ENCODE measurements around the gene IL36B. TPM values are rescaled to one million over a fixed set of nuclear protein-coding genes. Genes with fewer than 3 reads are reported as not detected.

Gene IL36B
- polyA plus RNA-seq, 1 of the 3 experiments (the other 2 are of a cell fraction): not detected

DNA sequence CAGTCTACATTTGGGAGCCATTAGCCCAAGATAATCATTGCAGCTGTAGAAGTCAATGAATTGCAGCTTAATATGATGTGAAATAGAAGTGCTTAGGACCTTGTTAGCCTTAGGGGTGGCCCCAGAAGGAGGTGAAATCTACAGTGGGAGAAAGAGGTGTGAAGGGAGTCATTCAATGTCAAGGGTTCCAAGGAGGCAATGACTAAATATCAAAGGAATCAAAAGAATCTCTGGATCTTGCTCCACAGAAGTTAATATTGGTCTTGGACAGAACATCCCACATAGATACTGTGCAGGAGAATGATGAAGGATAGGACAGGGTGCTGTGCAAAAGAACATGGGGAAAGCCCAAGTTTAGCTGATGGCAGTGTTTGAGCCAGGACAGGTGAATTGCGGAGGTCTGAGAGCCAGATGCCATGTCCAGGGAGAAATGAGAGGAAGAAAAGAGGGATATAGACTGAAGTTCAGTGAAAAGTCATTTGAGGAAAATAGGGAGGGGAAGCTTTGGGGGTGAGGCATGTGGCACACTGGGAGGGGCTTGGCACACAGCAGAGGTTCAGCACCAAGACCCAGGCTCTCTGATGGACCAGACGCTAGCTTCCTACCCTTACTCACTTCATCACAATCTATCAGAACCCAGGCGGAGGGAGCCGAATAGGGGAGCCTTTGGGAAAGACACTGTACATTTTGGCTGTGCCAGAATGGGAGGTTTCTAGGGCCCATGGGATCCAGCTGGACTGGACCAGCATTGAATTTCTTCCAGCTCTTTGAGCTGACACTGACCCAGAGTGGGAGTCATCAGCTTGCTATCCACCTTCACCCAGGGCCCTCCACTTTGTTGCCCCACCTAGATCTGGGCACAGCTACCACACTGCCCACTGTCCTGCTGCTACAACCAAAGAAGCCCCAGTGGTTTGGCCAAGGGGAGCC lies 17.3 kb upstream of the IL36B start:
- POLR2A ChIA-PET: no interaction called here
- Histone ChIP-seq H3K9me3 (no peaks in the 10 kb centered on the region), H3F3A (replicated peaks; ENCODE audit: insufficient read depth) (no peaks in the 10 kb centered on the region), H3K36me3 (replicated peaks in 1 of 2; ENCODE audit: control insufficient read depth in 1 of 2, insufficient read depth in 2 of 2, low read length in 1 of 2) (no peaks in the 10 kb centered on the region), H3K4me2 (no peak overlapping the region), H3K4me3 (ENCODE audit: low read depth in 2 of 2, low read length in 1 of 2) (no peak overlapping the region), H3K9ac (no peak overlapping the region), H2AFZ (ENCODE audit: low read depth) (no peak overlapping the region), H3K27me3 (ENCODE audit: insufficient read depth) (no peaks in the 10 kb centered on the region; the same call in 1 of the 2 replicates), H4K20me1 (ENCODE audit: insufficient read depth) (no peaks in the 10 kb centered on the region), H3K4me1 (ENCODE audit: control insufficient read depth in 1 of 2, insufficient read depth in 2 of 2, low read depth in 1 of 2, low read length in 1 of 2) (no peaks in the 10 kb centered on the region), H3K9me2 (no peaks in the 10 kb centered on the region), H3K79me2 (ENCODE audit: insufficient read depth) (no peaks in the 10 kb centered on the region), H3K27ac (ENCODE audit: low read depth in 2 of 2, low read length in 1 of 2) (no peak overlapping the region)
- TF ChIP-seq GATA2 (CRISPR knock-in tag; IDR thresholded peaks at IDR 0.05) (no peak), ZBTB33 (IDR thresholded peaks at IDR 0.05; ENCODE audit: borderline replicate concordance, low read depth) (no peak), RXRA (IDR thresholded peaks at IDR 0.05; ENCODE audit: borderline replicate concordance, low read depth) (no peak), MAX (IDR thresholded peaks at IDR 0.05; ENCODE audit: low read depth) (no peak), ELF1 (IDR thresholded peaks at IDR 0.05) (no peak)
- WGBS (ENCODE audit: low lambda C conversion rate): 14% methylated on average over 3 of the region's 4 CpGs
- CTCF ChIA-PET: interaction anchor here (1.5 kb wide), 1 partner anchor 19 kb away, joined by 4 read pairs; no protein-coding TSS in a partner anchor
- DNase-seq: no peak

DNA sequence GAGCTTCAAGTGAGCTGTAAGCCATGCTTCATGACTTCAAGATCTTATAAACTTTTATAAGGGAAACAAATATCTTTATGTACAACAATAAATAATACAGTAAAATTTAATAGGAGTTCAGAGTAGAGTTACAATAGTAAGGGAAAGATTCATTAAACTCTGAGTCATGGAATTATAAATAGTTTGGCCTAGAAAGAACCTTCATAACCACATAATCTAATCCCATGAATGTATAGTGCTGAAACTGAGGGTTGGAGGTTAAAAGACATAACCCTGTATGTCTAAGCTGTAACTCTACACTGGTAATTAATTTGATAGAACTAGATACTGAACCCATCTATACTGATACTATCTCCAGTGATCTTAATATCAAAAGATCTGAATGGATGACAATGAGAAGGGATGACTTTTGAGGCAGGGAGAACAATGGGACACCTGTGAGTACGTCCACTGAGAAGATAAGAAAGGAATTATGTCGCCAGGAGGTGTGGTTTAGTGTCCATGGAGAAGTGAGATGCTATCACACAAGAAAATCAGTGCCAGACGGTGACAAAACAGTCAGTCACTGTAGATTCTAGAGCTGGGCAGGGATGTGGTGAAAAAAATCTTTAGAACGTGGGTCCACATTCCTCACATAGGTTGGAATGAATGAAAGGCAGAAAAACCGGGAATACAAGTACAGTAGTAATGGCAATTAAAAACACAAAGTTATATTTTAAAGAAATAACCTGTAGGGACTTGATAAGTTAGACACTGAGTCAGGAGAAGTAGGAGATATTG lies 16.2 kb upstream of the IL36B start:
- Histone ChIP-seq H3K27ac (ENCODE audit: low read depth in 2 of 2, low read length in 1 of 2) (no peak overlapping the region), H3K9me3 (no peaks in the 10 kb centered on the region), H3K4me1 (ENCODE audit: control insufficient read depth in 1 of 2, insufficient read depth in 2 of 2, low read depth in 1 of 2, low read length in 1 of 2) (no peaks in the 10 kb centered on the region), H3K4me2 (no peak overlapping the region), H3K27me3 (ENCODE audit: insufficient read depth) (no peaks in the 10 kb centered on the region; the same call in 1 of the 2 replicates), H3K9ac (no peak overlapping the region), H3K36me3 (replicated peaks in 1 of 2; ENCODE audit: control insufficient read depth in 1 of 2, insufficient read depth in 2 of 2, low read length in 1 of 2) (no peaks in the 10 kb centered on the region), H2AFZ (ENCODE audit: low read depth) (no peak overlapping the region), H3K4me3 (ENCODE audit: low read depth in 2 of 2, low read length in 1 of 2) (no peak overlapping the region), H3K9me2 (no peaks in the 10 kb centered on the region), H3F3A (replicated peaks; ENCODE audit: insufficient read depth) (no peaks in the 10 kb centered on the region), H3K79me2 (ENCODE audit: insufficient read depth) (no peaks in the 10 kb centered on the region), H4K20me1 (ENCODE audit: insufficient read depth) (no peaks in the 10 kb centered on the region)
- DNase-seq: no peak
- POLR2A ChIA-PET: no interaction called here
- CTCF ChIA-PET: interaction anchor here (0.9 to 1.5 kb wide), 2 partner anchors 11 to 18 kb away, joined by 3 to 4 read pairs; no protein-coding TSS in a partner anchor
- 6% methylated on average over 5 of the region's 5 CpGs for WGBS (ENCODE audit: low lambda C conversion rate)
- TF ChIP-seq MAX (IDR thresholded peaks at IDR 0.05; ENCODE audit: low read depth): no peak
- TF ChIP-seq SIN3A (IDR thresholded peaks at IDR 0.05; ENCODE audit: borderline replicate concordance, low read depth, low read length): no peak
- TF ChIP-seq FOXJ3 (CRISPR knock-in tag; IDR thresholded peaks at IDR 0.05): no peak
- no peak for TF ChIP-seq MXI1 (IDR thresholded peaks at IDR 0.05; ENCODE audit: low read depth, low read length)
- no peak for TF ChIP-seq RAD21 (IDR thresholded peaks at IDR 0.05; ENCODE audit: low read length)
